ENCODE data around the gene CASP9. TPM values are rescaled to one million over a fixed set of nuclear protein-coding genes. Genes with fewer than 3 reads are reported as not detected.

Gene CASP9
- total RNA-seq, 6 experiments from 2014 or later = 2.3 to 9.0 (median 8.2) TPM

DNA sequence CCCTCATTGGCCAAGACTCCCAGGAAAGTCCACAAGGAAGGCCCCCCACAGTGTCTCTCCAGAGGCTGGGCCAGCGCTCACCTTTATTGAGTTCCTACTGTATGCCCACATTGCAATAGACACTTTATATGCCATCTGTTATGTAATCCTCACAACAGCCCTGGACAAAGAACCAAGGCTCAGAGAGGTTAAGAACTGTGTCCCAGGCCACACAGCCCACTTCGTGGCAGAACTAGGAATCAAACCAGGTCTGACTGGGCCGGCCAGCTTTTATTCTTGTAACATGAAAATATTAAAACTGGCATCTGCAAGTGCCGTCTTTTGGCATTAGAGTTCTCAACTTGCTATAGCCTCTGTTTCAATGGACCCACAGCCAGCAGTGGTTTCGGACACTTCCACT is 81.3 kb downstream of the CASP9 start:
- Histone ChIP-seq H3K27ac (no peak overlapping the region), H3K4me3 (no peak overlapping the region), H3K27me3 (no peaks in the 10 kb centered on the region), H3K9me3 (no peaks in the 10 kb centered on the region), H3K36me3 (no peaks in the 10 kb centered on the region), H3K4me1 (no peaks in the 10 kb centered on the region)
- intact Hi-C loops (cut with DNase I) = no loop called here
- ATAC-seq (no peak), DNase-seq (no peak)
- TF ChIP-seq, protein P1, sequence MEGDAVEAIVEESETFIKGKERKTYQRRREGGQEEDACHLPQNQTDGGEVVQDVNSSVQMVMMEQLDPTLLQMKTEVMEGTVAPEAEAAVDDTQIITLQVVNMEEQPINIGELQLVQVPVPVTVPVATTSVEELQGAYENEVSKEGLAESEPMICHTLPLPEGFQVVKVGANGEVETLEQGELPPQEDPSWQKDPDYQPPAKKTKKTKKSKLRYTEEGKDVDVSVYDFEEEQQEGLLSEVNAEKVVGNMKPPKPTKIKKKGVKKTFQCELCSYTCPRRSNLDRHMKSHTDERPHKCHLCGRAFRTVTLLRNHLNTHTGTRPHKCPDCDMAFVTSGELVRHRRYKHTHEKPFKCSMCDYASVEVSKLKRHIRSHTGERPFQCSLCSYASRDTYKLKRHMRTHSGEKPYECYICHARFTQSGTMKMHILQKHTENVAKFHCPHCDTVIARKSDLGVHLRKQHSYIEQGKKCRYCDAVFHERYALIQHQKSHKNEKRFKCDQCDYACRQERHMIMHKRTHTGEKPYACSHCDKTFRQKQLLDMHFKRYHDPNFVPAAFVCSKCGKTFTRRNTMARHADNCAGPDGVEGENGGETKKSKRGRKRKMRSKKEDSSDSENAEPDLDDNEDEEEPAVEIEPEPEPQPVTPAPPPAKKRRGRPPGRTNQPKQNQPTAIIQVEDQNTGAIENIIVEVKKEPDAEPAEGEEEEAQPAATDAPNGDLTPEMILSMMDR (IDR thresholded peaks at IDR 0.05) = no peak
- no peak for TF ChIP-seq POLR2A (IDR thresholded peaks at IDR 0.05)
- 80% methylated on average over 2 of the region's 5 CpGs for WGBS (ENCODE audit: insufficient coverage, low coverage, low lambda C conversion rate, missing lambda C conversion rate)

DNA sequence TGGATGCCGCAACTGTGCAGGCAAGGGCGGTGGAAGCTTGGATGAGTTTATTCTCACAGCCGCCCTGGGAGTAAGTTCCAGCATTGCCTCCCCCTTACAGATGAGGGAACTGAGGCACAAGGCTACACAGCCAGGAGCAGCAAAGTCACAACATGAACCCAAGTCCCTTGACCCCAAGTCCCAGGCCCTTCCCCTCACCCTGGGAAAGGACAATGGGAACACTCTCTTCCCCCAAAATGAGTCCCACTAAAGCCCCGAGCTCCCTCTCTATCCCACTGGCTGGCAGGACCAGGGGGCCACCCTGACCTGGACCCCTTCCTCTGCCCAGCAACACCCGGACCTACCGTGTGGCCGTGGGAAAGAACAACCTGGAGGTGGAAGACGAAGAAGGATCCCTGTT is 81.9 kb downstream of the CASP9 start:
- no peak for DNase-seq
- TF ChIP-seq, protein P1 (IDR thresholded peaks at IDR 0.05) = no peak
- no peak for TF ChIP-seq POLR2A (IDR thresholded peaks at IDR 0.05)
- intact Hi-C loops (cut with DNase I) = no loop called here

More for the DNA sequence above, 81.9 kb downstream of the CASP9 start:
- H3K4me1 ChIP-seq = no peaks in the 10 kb centered on the region
- 93% methylated on average over 3 of the region's 8 CpGs for WGBS (ENCODE audit: insufficient coverage, low coverage, low lambda C conversion rate, missing lambda C conversion rate)
- no peaks in the 10 kb centered on the region for H3K27me3 ChIP-seq
- H3K27ac ChIP-seq = no peak overlapping the region
- no peaks in the 10 kb centered on the region for H3K36me3 ChIP-seq
- H3K4me3 ChIP-seq = no peak overlapping the region
- no peak for ATAC-seq
- no peaks in the 10 kb centered on the region for H3K9me3 ChIP-seq

Small RNAs within 50 kb of the gene (small RNA-seq; reads per million reads assigned to genes)
- 0 reads per million in 2 experiments for gene SCARNA21B

Other genes starting within 250 kb of the CASP9 start
- 10 to 100 TPM in 5 of 6 experiments, 1 to 10 TPM in 1; 9.9 to 19.4 (median 15.6) TPM for gene EFHD2, start 114.3 kb downstream of the CASP9 start, total RNA-seq
- not detected for gene CTRC, start 85.8 kb downstream of the CASP9 start, total RNA-seq
- not detected for gene CELA2A, start 67.5 kb downstream of the CASP9 start, total RNA-seq
- not detected for gene CELA2B, start 48.1 kb downstream of the CASP9 start, total RNA-seq
- 10 to 100 TPM in 4 of 6 experiments, 1 to 10 TPM in 2; 8.4 to 15.0 (median 11.9) TPM for gene DNAJC16, start 2.6 kb upstream of the CASP9 start, total RNA-seq
- 10 to 100 TPM; 49.4 to 79.9 (median 66.1) TPM for gene AGMAT, start 60.8 kb upstream of the CASP9 start, total RNA-seq
- 10 to 100 TPM; 24.9 to 70.0 (median 42.9) TPM for gene DDI2, start 93.2 kb upstream of the CASP9 start, total RNA-seq
- 10 to 100 TPM; 15.6 to 27.9 (median 20.2) TPM for gene PLEKHM2, start 160.1 kb upstream of the CASP9 start, total RNA-seq
- 10 to 100 TPM in 1 of 6 experiments, 1 to 10 TPM in 4, under 1 TPM in 1; 0.69 to 11.6 (median 3.2) TPM for gene SLC25A34, start 212.0 kb upstream of the CASP9 start, total RNA-seq
- 10 to 100 TPM; 15.8 to 33.5 (median 19.1) TPM for gene TMEM82, start 218.3 kb upstream of the CASP9 start, total RNA-seq
- 10 to 100 TPM in 1 of 6 experiments, 1 to 10 TPM in 5; 4.0 to 13.1 (median 6.0) TPM for gene FBLIM1, start 234.6 kb upstream of the CASP9 start, total RNA-seq